ENCODE results near the gene LGI4. TPM values are rescaled to one million over a fixed set of nuclear protein-coding genes. Genes with fewer than 3 reads are reported as not detected.

The LGI4 gene
- polyA plus RNA-seq, 12 donors, result 8.0 to 14.6 (median 12.0) TPM; not detected in 1

- DNase-seq, result no peak
These were observed 9.6 kb downstream of the LGI4 start for GRCh38 chr19:35125270-35125717.

GRCh38 chr19:35124098-35125060 lies 10.5 kb downstream of the LGI4 start:
- peak; percentile 97 for DNase-seq

GRCh38 chr19:35123573-35123972 lies 11.3 kb downstream of the LGI4 start:
- no peak for DNase-seq

- no peak for DNase-seq
These were observed 11.9 kb downstream of the LGI4 start for GRCh38 chr19:35122687-35123551.

GRCh38 chr19:35120898-35121297 lies 14.0 kb downstream of the LGI4 start:
- DNase-seq, result no peak

GRCh38 chr19:35120492-35120891 lies 14.4 kb downstream of the LGI4 start:
- DNase-seq, result no peak

- no peak for DNase-seq
These were observed 15.2 kb downstream of the LGI4 start for GRCh38 chr19:35119578-35120155.

- DNase-seq, result no peak
These were observed 15.8 kb downstream of the LGI4 start for GRCh38 chr19:35119091-35119490.

GRCh38 chr19:35118268-35119020 lies 16.4 kb downstream of the LGI4 start:
- DNase-seq, result no peak

GRCh38 chr19:35117799-35118198 lies 17.1 kb downstream of the LGI4 start:
- DNase-seq, result no peak

- DNase-seq, result no peak
These were observed 17.7 kb downstream of the LGI4 start for GRCh38 chr19:35117116-35117515.

- no peak for DNase-seq
These were observed 18.6 kb downstream of the LGI4 start for GRCh38 chr19:35116072-35116801.

GRCh38 chr19:35115177-35115951 lies 19.5 kb downstream of the LGI4 start, which contains the start of gene FXYD3:
FXYD3 (plus strand) TSS chr19:35115823; CDS start chr19:35119377, 3,554 bp downstream.
- DNase-seq, result no peak

GRCh38 chr19:35114353-35115176 lies 20.3 kb downstream of the LGI4 start:
- peak; percentile 83 for DNase-seq

GRCh38 chr19:35112995-35113688 lies 21.7 kb downstream of the LGI4 start:
- DNase-seq, result no peak

GRCh38 chr19:35110974-35111373 lies 23.9 kb downstream of the LGI4 start:
- DNase-seq, result no peak

- DNase-seq, result no peak
These were observed 25.3 kb downstream of the LGI4 start for GRCh38 chr19:35109395-35110112.

All from muscle of arm (tissue), 12 donors.